ENCODE measurements around the gene ZEB2. TPM values are rescaled to one million over a fixed set of nuclear protein-coding genes. Genes with fewer than 3 reads are reported as not detected.

Gene ZEB2
- total RNA-seq, 1 experiment from 2014 or later, result 1.2 TPM

- Histone ChIP-seq H4K91ac (ENCODE audit: insufficient read length, low read depth, low read length) (no peak overlapping the region), H2BK20ac (ENCODE audit: low read depth, low read length, poor library complexity, severe bottlenecking) (no peak overlapping the region), H3K18ac (ENCODE audit: insufficient read length, low read depth, low read length) (no peak overlapping the region), H3T11ph (ENCODE audit: low read length) (no peak overlapping the region), H2AK5ac (ENCODE audit: insufficient read length, low read length) (no peak overlapping the region), H3K4me1 (ENCODE audit: insufficient read depth, low read length) (peaks cover 6% of the 10 kb centered on the region; the same call in 1 of the 2 replicates), H4K20me1 (ENCODE audit: control insufficient read depth, insufficient read depth, insufficient read length) (no peaks in the 10 kb centered on the region), H3K23ac (ENCODE audit: insufficient read length, low read depth, low read length) (no peak overlapping the region), H2BK15ac (ENCODE audit: low read depth, low read length) (no peak overlapping the region), H2BK12ac (ENCODE audit: insufficient read length, low read depth, low read length) (no peak overlapping the region), H3K79me1 (ENCODE audit: insufficient read depth, low read depth, low read length, poor library complexity, severe bottlenecking) (no peaks in the 10 kb centered on the region), H2BK120ac (ENCODE audit: low read depth, low read length, poor library complexity, severe bottlenecking) (no peak overlapping the region), H4K8ac (replicated peaks; ENCODE audit: insufficient read length, low read depth, low read length) (no peak overlapping the region), H3K9ac (ENCODE audit: extremely low read depth, insufficient read length, low read length) (no peak overlapping the region), H3K56ac (ENCODE audit: insufficient read length, low read depth, low read length) (no peak overlapping the region), H3K4ac (ENCODE audit: low read depth, low read length) (no peak overlapping the region), H3K27ac (ENCODE audit: insufficient read length, low read depth, low read length) (no peak overlapping the region), H3K4me2 (ENCODE audit: insufficient read depth, insufficient read length, low read length) (peak overlapping the region; percentile 64), H3K27me3 (ENCODE audit: insufficient read depth, low read length) (peaks cover 58% of the 10 kb centered on the region), H3K9me3 (ENCODE audit: control insufficient read depth, low read depth, low read length) (no peaks in the 10 kb centered on the region), H2BK5ac (ENCODE audit: insufficient read length, low read length) (no peak overlapping the region), H4K5ac (ENCODE audit: insufficient read length, low read depth, low read length) (no peak overlapping the region), H3K79me2 (ENCODE audit: insufficient read depth, low read length) (no peaks in the 10 kb centered on the region), H2AFZ (ENCODE audit: low read length) (no peak overlapping the region), H3K23me2 (ENCODE audit: insufficient read length, low read depth, low read length, poor library complexity, severe bottlenecking) (peaks cover 38% of the 10 kb centered on the region), H3K14ac (ENCODE audit: insufficient read depth, low read length) (no peak overlapping the region)
- H3K4me3 Mint-ChIP-seq, result no peak overlapping the region
- peaks cover 0 to 3% of the 10 kb centered on the region in 2 experiments; a peak in 3 of 5 replicates for H3K9me3 Mint-ChIP-seq
- H3K4me1 Mint-ChIP-seq, result peaks cover 39 to 51% of the 10 kb centered on the region in 2 experiments
- WGBS (ENCODE audit: extremely low coverage, insufficient read length, low lambda C conversion rate), result no CpG with 5 or more reads among the region's 8 CpGs
- no peak for DNase-seq
- no peak for TF ChIP-seq CTCF (conservative IDR thresholded peaks at IDR 0.05)
- no peak overlapping the region for H3K27ac Mint-ChIP-seq
- H3K36me3 Mint-ChIP-seq (ENCODE audit: insufficient read depth in 1 of 3, low read depth in 3 of 3), result no peaks in the 10 kb centered on the region
- H3K27me3 Mint-ChIP-seq (ENCODE audit: low read depth), result peaks cover 27% of the 10 kb centered on the region
Observed at GRCh38 chr2:144518748-144519596, 947 bp downstream of the ZEB2 start.

All from H9 (cell line).